ENCODE results near the gene OR10C1.

DNA sequence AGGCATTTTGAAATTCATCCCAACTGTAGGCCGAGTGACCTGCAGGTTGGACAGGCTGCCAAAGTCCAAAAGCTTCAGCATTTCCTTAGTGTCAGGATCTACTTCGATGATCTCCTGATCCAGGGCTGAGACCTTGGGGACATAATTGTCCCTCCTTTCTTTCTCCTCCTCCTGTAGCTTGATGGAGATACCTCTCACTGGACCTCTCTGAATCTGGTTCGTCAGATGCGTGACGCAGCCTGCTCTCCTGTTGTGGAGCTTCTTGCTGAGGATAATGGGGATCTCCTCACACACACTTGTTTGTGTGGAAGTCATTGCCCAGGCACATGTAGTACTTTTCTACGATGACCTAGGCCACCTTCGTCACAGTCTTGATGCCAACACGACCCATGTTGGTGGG lies 50.2 kb downstream of the OR10C1 start:
- TF ChIP-seq, protein P1, sequence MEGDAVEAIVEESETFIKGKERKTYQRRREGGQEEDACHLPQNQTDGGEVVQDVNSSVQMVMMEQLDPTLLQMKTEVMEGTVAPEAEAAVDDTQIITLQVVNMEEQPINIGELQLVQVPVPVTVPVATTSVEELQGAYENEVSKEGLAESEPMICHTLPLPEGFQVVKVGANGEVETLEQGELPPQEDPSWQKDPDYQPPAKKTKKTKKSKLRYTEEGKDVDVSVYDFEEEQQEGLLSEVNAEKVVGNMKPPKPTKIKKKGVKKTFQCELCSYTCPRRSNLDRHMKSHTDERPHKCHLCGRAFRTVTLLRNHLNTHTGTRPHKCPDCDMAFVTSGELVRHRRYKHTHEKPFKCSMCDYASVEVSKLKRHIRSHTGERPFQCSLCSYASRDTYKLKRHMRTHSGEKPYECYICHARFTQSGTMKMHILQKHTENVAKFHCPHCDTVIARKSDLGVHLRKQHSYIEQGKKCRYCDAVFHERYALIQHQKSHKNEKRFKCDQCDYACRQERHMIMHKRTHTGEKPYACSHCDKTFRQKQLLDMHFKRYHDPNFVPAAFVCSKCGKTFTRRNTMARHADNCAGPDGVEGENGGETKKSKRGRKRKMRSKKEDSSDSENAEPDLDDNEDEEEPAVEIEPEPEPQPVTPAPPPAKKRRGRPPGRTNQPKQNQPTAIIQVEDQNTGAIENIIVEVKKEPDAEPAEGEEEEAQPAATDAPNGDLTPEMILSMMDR (conservative IDR thresholded peaks at IDR 0.05) = no peak
- TF ChIP-seq ZFX (IDR thresholded peaks at IDR 0.05) = no peak

Data from C4-2B (cell line).